Pancreas (tissue), 10 donors: Measurements from ENCODE around the gene FBXO39. TPM values are rescaled to one million over a fixed set of nuclear protein-coding genes. Genes with fewer than 3 reads are reported as not detected.
A peak's percentile ranks its signal among the peaks of the same experiment; 100 is the strongest.

Experiments
- ATAC-seq, 4 donors: fragments of 200-7000 bp; cut with Tn5 transposase; one replicate each; pipeline versions ENCODE4 v1.8.0 to v1.9.1; 2020; ENCODE audit warnings: mild to moderate bottlenecking in 4 of 4, moderate library complexity in 4 of 4
- DNase-seq, 6 donors: peaks; one replicate each; pipeline ENCODE4 v3.0.0-alpha.2; 2020
- FAIRE-seq: peaks from 2 replicates; lab custom pipeline; 2012; peaks lifted over from hg19 to GRCh38; lab: Jason Lieb, UNC
- H3K27ac ChIP-seq, 4 donors: fragments of 200-600 bp; sonication (generic); 1 replicate in 3 of 4; 2 replicates in 1 of 4; pipeline versions ENCODE4 v1.5.0 to v1.8.0; 2020
- H3K27me3 ChIP-seq, 4 donors: fragments of 200-600 bp; one replicate each; pipeline ENCODE4 v1.8.0; 2021
- H3K36me3 ChIP-seq, 3 donors: fragments of 200-600 bp; sonication (generic) in 1 of 3; one replicate each; pipeline versions ENCODE4 v1.5.0 to v1.8.0; 2020 to 2021
- H3K4me1 ChIP-seq, 3 donors: fragments of 200-600 bp; one replicate each; pipeline ENCODE4 v1.8.0; 2021
- H3K4me3 ChIP-seq, 4 donors: fragments of 200-600 bp; sonication (generic) in 2 of 4; one replicate each; pipeline versions ENCODE4 v1.5.0 to v1.8.0; 2020 to 2021
- H3K9me3 ChIP-seq, 4 donors: fragments of 200-600 bp; one replicate each; pipeline ENCODE4 v1.8.0; 2021
- WGBS, 2 donors: extraction: QIAGEN DNeasy Blood & Tissue Kit; methylation state at CpG; one replicate each; pipeline ENCODE4 v1.1.7; 2013; 5-methylcytosine and 5-hydroxymethylcytosine counted together
- intact Hi-C, 3 donors: fragments of 100-400 bp; cut with DNase I; formaldehyde crosslinking; loops; one replicate each; pipeline versions ENCODE4 v1.11.1 to v1.14.2; 2022
- polyA plus RNA-seq, 2 donors: library from polyadenylated mRNA; stranded (reverse); fragments of 200-250 nt; gene quantifications; one replicate each; pipeline ENCODE4 v1.2.3, GENCODE V29; 2013
- total RNA-seq, 6 donors: library from RNA; stranded (reverse); fragmentation: NEBNext Ultra II Directional in 4 of 6; extraction: Animal tissue kit (Norgen Biotek cat#: 25700) in 4 of 6; gene quantifications; one replicate each; pipeline versions ENCODE4 v1.2.1 to v1.2.4, GENCODE V29; 2021 to 2023
- TF ChIP-seq, protein P1 (sequence below), 4 donors: fragments of 200-600 bp; sonication (generic) in 3 of 4; IDR thresholded peaks; one replicate each; pipeline versions ENCODE4 v1.5.0 to v1.8.0; 2021; ENCODE audit warnings: antibody characterized with exemption in 4 of 4
- donor health status: healthy with polysubstance abuse.
- donor health status: DM: no; HTN: no; CAD: no; lungs with moderate emphysema.
- donor health status: DM: no; HTN: no; CAD: no.
- donor health status: control.
- donor health status: control.
- donor health status: Bipolar disorder and iron deficiency.
- donor health status: DM: yes; HTN: yes; CAD: no.
- donor health status: DM: no; HTN: no; CAD: no.
- donor health status: DM: no; HTN: no; CAD: no.
- donor health status: DM: yes; HTN: yes; CAD: no.

The FBXO39 gene
- total and polyA plus RNA-seq, 8 donors = 0.21 to 0.28 TPM; not detected in 6

DNA sequence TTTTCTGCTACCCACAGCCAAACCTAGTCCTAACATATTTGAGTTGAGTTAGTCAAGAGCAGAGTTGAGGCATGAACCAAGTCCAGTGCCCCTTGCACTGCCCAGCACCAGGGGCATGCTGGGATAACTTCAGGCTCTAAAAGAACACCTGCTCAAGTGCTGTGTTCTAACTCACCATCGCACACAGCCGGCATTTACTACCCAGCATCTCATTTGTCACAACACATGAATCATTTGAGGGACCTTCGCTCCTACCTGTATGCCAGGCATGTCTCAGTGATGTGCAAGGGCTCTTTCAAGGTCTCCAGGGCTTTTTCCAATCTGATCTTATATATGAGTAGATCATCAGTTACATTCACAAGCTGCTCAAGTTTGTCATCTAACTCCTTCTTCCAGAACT, 42.9 kb downstream of the FBXO39 start:
- TF ChIP-seq, protein P1, sequence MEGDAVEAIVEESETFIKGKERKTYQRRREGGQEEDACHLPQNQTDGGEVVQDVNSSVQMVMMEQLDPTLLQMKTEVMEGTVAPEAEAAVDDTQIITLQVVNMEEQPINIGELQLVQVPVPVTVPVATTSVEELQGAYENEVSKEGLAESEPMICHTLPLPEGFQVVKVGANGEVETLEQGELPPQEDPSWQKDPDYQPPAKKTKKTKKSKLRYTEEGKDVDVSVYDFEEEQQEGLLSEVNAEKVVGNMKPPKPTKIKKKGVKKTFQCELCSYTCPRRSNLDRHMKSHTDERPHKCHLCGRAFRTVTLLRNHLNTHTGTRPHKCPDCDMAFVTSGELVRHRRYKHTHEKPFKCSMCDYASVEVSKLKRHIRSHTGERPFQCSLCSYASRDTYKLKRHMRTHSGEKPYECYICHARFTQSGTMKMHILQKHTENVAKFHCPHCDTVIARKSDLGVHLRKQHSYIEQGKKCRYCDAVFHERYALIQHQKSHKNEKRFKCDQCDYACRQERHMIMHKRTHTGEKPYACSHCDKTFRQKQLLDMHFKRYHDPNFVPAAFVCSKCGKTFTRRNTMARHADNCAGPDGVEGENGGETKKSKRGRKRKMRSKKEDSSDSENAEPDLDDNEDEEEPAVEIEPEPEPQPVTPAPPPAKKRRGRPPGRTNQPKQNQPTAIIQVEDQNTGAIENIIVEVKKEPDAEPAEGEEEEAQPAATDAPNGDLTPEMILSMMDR (IDR thresholded peaks at IDR 0.05) = no peak

DNA sequence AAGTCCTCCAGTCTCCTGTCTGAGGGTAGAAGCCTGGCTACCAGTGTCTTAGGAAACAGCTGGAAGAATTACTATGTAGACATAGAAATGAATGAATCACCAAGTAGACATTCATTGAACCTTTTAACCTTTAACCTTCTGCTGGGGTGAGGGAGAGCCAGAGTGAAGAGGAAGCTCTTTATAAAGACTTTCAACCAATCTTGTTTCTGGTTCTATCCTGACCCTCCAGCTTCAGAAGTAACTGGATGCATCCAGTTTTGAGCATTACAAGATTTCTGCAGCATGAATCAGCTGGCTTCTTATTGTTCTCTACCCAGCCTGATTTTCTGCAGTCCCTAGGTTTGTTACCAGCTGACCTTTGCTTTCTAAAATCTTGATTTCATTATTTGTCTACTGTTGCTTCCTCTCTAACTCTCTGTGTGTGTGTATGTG, 47.0 kb downstream of the FBXO39 start:
- H3K4me1 ChIP-seq = no peaks in the 10 kb centered on the region
- DNase-seq = no peak
- ATAC-seq = peak in 1 of 4 donors; percentile 12
- H3K4me3 ChIP-seq = no peak overlapping the region
- H3K27ac ChIP-seq = no peak overlapping the region
- no peaks in the 10 kb centered on the region for H3K9me3 ChIP-seq
- no peaks in the 10 kb centered on the region for H3K27me3 ChIP-seq
- intact Hi-C loops = no loop called here
- TF ChIP-seq, protein P1 (IDR thresholded peaks at IDR 0.05) = no peak
- H3K36me3 ChIP-seq = no peaks in the 10 kb centered on the region
- FAIRE-seq = no peak

More for the DNA sequence above, 42.9 kb downstream of the FBXO39 start:
- H3K27me3 ChIP-seq = no peaks in the 10 kb centered on the region
- no peaks in the 10 kb centered on the region for H3K4me1 ChIP-seq
- 75 to 84% methylated on average over 3 of the region's 3 CpGs for WGBS, 2 donors
- no peaks in the 10 kb centered on the region for H3K9me3 ChIP-seq
- FAIRE-seq (no peak), DNase-seq (no peak), ATAC-seq (no peak)
- intact Hi-C loops = no loop called here
- no peaks in the 10 kb centered on the region for H3K36me3 ChIP-seq
- no peak overlapping the region for H3K4me3 ChIP-seq
- no peak overlapping the region for H3K27ac ChIP-seq

DNA sequence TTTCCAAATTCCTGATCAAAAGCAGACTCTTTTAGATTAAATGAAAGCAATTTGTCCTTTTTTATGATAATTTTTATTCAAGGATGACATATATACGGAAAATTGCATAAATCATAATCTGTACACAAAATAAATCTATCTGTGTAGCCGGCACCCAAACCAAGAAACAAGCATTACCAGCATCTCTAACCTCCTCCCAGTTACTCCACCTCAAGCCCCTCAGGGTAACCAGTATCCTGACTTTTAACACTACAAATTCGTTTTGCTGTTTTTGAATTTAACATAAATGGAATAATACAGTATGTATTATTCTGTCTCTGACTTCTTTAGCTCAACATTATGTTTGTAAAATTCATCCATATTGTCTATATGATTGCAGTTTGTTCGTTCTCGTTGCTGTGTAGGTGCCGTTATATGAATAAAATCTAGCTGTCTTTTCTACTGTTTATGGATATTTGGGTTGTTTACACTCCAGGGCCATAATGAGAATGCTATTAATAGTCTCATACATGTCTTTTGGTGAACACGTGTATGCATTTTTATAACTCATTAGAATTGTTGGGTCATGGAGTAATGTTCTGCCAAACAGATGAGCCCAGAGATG, 54.5 kb downstream of the FBXO39 start:
- Histone ChIP-seq H3K27ac (no peak overlapping the region), H3K4me1 (no peaks in the 10 kb centered on the region), H3K9me3 (no peaks in the 10 kb centered on the region), H3K27me3 (peaks cover 0 to 21% (median 0%) of the 10 kb centered on the region in 4 donors), H3K4me3 (no peak overlapping the region), H3K36me3 (no peaks in the 10 kb centered on the region)
- 48 to 56% methylated on average over 7 of the region's 7 CpGs for WGBS, 2 donors
- FAIRE-seq = no peak
- no peak for DNase-seq
- TF ChIP-seq, protein P1 (IDR thresholded peaks at IDR 0.05) = no peak
- ATAC-seq = no peak
- intact Hi-C loops = no loop called here

DNA sequence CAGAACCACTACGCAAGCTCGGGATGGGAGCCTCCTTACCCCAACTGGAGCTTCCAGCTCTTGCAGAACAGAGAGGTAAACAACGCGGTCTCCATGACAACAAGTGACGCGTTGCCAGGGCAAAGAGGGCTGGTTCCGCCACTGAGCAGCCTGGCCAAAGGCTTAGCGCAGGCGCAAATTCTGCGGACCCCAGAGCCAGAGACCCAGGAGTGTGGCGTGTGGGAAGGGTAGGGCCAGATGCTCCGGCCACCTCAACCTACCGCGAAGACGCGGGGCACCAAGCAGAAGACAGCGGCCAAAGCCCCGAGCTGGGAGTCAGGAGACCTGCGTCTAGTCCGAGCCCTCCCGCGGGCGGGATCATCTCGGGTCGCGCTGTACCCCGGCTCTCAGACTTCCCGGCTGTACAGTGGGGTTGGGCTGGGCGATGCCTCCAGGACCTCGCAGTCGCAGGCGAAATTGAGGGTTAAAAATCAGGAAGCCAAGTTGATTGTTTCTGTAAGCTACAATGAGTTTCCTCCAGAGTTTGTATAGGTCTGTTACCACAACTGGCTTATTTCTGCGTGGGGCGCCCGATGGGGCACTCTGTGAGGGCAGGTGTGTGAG, 55.7 kb downstream of the FBXO39 start, which contains the start of gene TEKT1:
TSS of gene TEKT1 (minus strand) at position 69 of the 603 bp plus-strand sequence. CDS start 1,353 bp downstream, outside the sequence.
- H3K27ac ChIP-seq = no peak within 1 kb of the TSS
- H3K36me3 ChIP-seq = no peaks in the 10 kb centered on the region
- H3K9me3 ChIP-seq = no peaks in the 10 kb centered on the region
- intact Hi-C loops = no loop called here
- FAIRE-seq = no peak
- H3K27me3 ChIP-seq = peaks cover 0 to 21% (median 0%) of the 10 kb centered on the region in 4 donors
- DNase-seq = peak; percentile 75 to 89 (median 80)
- peak within 1 kb of the TSS in 2 of 4 donors; percentile 29 to 44 for H3K4me3 ChIP-seq
- WGBS, 2 donors = 2 to 3% methylated on average over 35 of the region's 35 CpGs
- TF ChIP-seq, protein P1 (IDR thresholded peaks at IDR 0.05) = no peak
- no peaks in the 10 kb centered on the region for H3K4me1 ChIP-seq
- peak; percentile 93 to 100 (median 98) for ATAC-seq

Other genes starting within 250 kb of the FBXO39 start
- gene PITPNM3, start 219.7 kb upstream of the FBXO39 start, total RNA-seq = 1 to 10 TPM in 5 of 6 donors, under 1 TPM in 1; 0.67 to 4.3 (median 2.5) TPM
- gene PITPNM3, start 219.7 kb upstream of the FBXO39 start, polyA plus RNA-seq = 1 to 10 TPM; 1.7 to 5.1 TPM
- gene KIAA0753, start 135.5 kb upstream of the FBXO39 start, total RNA-seq = 10 to 100 TPM in 1 of 6 donors, 1 to 10 TPM in 5; 4.6 to 10.6 (median 6.0) TPM
- gene KIAA0753, start 135.5 kb upstream of the FBXO39 start, polyA plus RNA-seq = 1 to 10 TPM; 4.4 to 6.4 TPM
- gene TXNDC17, start 135.2 kb upstream of the FBXO39 start, total RNA-seq = 10 to 100 TPM; 24.6 to 37.4 (median 31.5) TPM
- gene TXNDC17, start 135.2 kb upstream of the FBXO39 start, polyA plus RNA-seq = 10 to 100 TPM; 77.7 to 81.1 TPM
- gene MED31, start 124.6 kb upstream of the FBXO39 start, total RNA-seq = 1 to 10 TPM; 2.2 to 7.5 (median 5.6) TPM
- gene MED31, start 124.6 kb upstream of the FBXO39 start, polyA plus RNA-seq = 10 to 100 TPM in 1 of 2 donors, 1 to 10 TPM in 1; 7.0 to 14.5 TPM
- gene C17orf100, start 124.5 kb upstream of the FBXO39 start, total RNA-seq = 1 to 10 TPM in 5 of 6 donors, under 1 TPM in 1; 0.91 to 2.7 (median 2.2) TPM
- 1 to 10 TPM; 3.3 to 5.8 TPM for gene C17orf100, start 124.5 kb upstream of the FBXO39 start, polyA plus RNA-seq
- under 1 TPM in 2 of 6 donors, not detected in 4; 0.34 to 0.47 TPM for gene SLC13A5, start 62.8 kb upstream of the FBXO39 start, total RNA-seq
- gene SLC13A5, start 62.8 kb upstream of the FBXO39 start, polyA plus RNA-seq = under 1 TPM; 0.15 to 0.16 TPM
- 10 to 100 TPM in 2 of 6 donors, 1 to 10 TPM in 4; 1.5 to 13.1 (median 4.1) TPM for gene XAF1, start 20.2 kb upstream of the FBXO39 start, total RNA-seq
- 10 to 100 TPM; 11.8 to 12.8 TPM for gene XAF1, start 20.2 kb upstream of the FBXO39 start, polyA plus RNA-seq
- gene TEKT1, start 55.5 kb downstream of the FBXO39 start, total RNA-seq = under 1 TPM in 1 of 6 donors, not detected in 5; 0.28 TPM
- under 1 TPM in 1 of 2 donors, not detected in 1; 0.07 TPM for gene TEKT1, start 55.5 kb downstream of the FBXO39 start, polyA plus RNA-seq
- gene ALOX12, start 219.8 kb downstream of the FBXO39 start, total RNA-seq = not detected
- not detected for gene ALOX12, start 219.8 kb downstream of the FBXO39 start, polyA plus RNA-seq
- gene RNASEK, start 236.4 kb downstream of the FBXO39 start, total RNA-seq = 100 to 1,000 TPM in 1 of 6 donors, 10 to 100 TPM in 5; 49.3 to 107 (median 73.4) TPM
- gene RNASEK, start 236.4 kb downstream of the FBXO39 start, polyA plus RNA-seq = 100 to 1,000 TPM; 164 to 323 TPM
- 1 to 10 TPM; 1.3 to 2.8 (median 2.0) TPM for gene BCL6B, start 246.8 kb downstream of the FBXO39 start, total RNA-seq
- 1 to 10 TPM; 2.4 to 3.8 TPM for gene BCL6B, start 246.8 kb downstream of the FBXO39 start, polyA plus RNA-seq